Muscle layer of colon (tissue), 2 donors: ENCODE results near the gene VSIR.

Experiments used
- H3K27ac ChIP-seq: one replicate; pipeline ENCODE4 v1.7.0; 2013; ENCODE audit warnings: low read depth, mild to moderate bottlenecking, low read length, moderate library complexity
- H3K27me3 ChIP-seq, 2 donors: one replicate each; pipeline ENCODE4 v1.7.0; 2013; ENCODE audit warnings: low read length in 2 of 2, mild to moderate bottlenecking in 2 of 2; ENCODE audit not compliant: insufficient read depth in 2 of 2, control insufficient read depth in 1 of 2
- H3K36me3 ChIP-seq: one replicate; pipeline ENCODE4 v1.7.0; 2013; ENCODE audit warnings: mild to moderate bottlenecking, low read length; ENCODE audit not compliant: insufficient read depth
- H3K4me1 ChIP-seq: one replicate; pipeline ENCODE4 v1.7.0; 2013; ENCODE audit warnings: mild to moderate bottlenecking, low read length; ENCODE audit not compliant: insufficient read depth
- H3K4me3 ChIP-seq, 2 donors: one replicate each; pipeline ENCODE4 v1.7.0; 2013; ENCODE audit warnings: low read length in 2 of 2, low read depth in 1 of 2, mild to moderate bottlenecking in 1 of 2, moderate library complexity in 1 of 2
- H3K9ac ChIP-seq: one replicate; pipeline ENCODE4 v1.7.0; 2013; ENCODE audit warnings: low read length
- H3K9me3 ChIP-seq: one replicate; pipeline ENCODE4 v1.7.0; 2013; ENCODE audit warnings: mild to moderate bottlenecking, low read length
- donor health status: abdominal sarcoma.
- donor health status: Adenocarcinoma of cecum.

Gene VSIR

DNA sequence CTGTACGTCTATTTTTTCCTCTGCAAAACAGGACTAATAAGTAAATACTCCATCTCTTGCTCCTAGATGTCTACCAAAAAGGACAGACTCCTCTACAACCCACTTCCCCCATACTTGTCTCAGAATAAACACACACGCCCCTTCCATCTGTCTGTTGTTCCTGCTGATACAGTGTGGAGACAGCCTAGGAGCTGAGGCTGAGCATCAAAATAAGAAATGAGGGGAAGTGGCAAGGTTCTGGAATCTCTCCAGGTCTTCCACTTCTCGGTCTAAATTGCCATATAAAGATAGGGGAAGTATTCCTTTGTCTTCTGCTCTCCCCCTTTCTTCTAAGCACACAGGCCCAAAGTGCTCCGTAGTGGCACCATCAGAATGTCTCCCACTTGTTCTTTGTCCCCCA lies 30.8 kb upstream of the VSIR start:
- H3K4me3 ChIP-seq, result no peak overlapping the region
- H3K36me3 ChIP-seq, result no peaks in the 10 kb centered on the region
- H3K27ac ChIP-seq, result no peak overlapping the region
- no peaks in the 10 kb centered on the region for H3K4me1 ChIP-seq
- H3K27me3 ChIP-seq, result peaks cover 0 to 4% of the 10 kb centered on the region in 2 donors
- H3K9ac ChIP-seq, result no peak overlapping the region
- no peaks in the 10 kb centered on the region for H3K9me3 ChIP-seq

DNA sequence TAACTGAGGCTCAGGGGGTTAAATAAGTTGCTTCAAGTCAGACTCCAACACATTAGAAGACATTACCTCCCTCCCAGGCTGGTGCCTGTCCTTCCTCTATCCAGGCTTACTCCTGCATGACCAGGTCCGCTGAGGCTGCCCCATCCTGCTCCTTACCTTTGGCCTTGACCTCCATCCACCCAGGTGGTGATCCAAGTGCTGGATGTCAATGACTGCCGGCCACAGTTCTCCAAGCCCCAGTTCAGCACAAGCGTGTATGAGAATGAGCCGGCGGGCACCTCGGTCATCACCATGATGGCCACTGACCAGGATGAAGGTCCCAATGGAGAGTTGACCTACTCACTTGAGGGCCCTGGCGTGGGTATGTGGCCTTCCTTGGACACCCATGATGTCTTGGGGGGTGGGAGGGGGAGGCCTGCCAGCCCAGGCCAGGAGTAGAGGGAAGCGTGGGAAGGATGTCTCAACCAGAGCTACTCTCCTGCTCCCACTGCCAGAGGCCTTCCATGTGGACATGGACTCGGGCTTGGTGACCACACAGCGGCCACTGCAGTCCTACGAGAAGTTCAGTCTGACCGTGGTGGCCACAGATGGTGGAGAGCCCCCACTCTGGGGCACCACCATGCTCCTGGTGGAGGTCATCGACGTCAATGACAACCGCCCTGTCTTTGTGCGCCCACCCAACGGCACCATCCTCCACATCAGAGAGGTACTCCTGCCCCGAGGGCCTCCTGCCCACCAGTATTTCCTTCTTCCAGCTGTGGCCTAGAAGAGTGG lies 29.6 kb upstream of the VSIR start:
- no peaks in the 10 kb centered on the region for H3K9me3 ChIP-seq
- no peak overlapping the region for H3K9ac ChIP-seq
- no peaks in the 10 kb centered on the region for H3K4me1 ChIP-seq
- no peaks in the 10 kb centered on the region for H3K36me3 ChIP-seq
- peaks cover 0 to 4% of the 10 kb centered on the region in 2 donors for H3K27me3 ChIP-seq
- H3K27ac ChIP-seq, result no peak overlapping the region
- no peak overlapping the region for H3K4me3 ChIP-seq

- Histone ChIP-seq H3K9me3 (no peaks in the 10 kb centered on the region), H3K27me3 (peaks cover 0 to 3% of the 10 kb centered on the region in 2 donors), H3K27ac (no peak overlapping the region)
These were observed 28.9 kb upstream of the VSIR start for GRCh38 chr10:71802235-71802634.

DNA sequence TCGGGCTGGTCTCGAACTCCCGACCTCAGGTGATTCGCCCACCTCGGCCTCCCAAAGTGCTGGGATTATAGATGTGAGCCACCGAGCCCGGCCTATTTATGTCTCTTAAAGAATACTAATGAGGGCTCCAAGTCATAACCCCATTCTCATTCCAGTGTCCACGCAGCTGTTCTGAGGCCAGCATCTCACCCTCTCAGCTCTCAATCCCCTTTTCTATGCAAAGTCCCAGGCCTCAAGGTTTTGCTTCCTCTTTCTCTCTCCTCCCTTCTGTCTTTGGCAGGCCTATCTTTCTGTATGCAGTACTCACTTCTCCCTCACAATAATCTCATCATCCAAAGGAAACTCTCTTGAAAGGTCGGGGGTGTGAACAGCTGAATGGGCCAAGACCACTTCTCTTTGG lies 28.0 kb upstream of the VSIR start:
- Histone ChIP-seq H3K9ac (no peak overlapping the region), H3K27me3 (no peaks in the 10 kb centered on the region), H3K9me3 (no peaks in the 10 kb centered on the region), H3K4me1 (no peaks in the 10 kb centered on the region), H3K36me3 (no peaks in the 10 kb centered on the region), H3K4me3 (no peak overlapping the region), H3K27ac (no peak overlapping the region)

More at GRCh38 chr10:71802235-71802634, 28.9 kb upstream of the VSIR start:
- no peaks in the 10 kb centered on the region for H3K4me1 ChIP-seq
- H3K36me3 ChIP-seq, result no peaks in the 10 kb centered on the region
- no peak overlapping the region for H3K9ac ChIP-seq
- no peak overlapping the region for H3K4me3 ChIP-seq

- Histone ChIP-seq H3K36me3 (no peaks in the 10 kb centered on the region), H3K9ac (no peak overlapping the region), H3K27me3 (no peaks in the 10 kb centered on the region), H3K4me3 (no peak overlapping the region), H3K4me1 (no peaks in the 10 kb centered on the region), H3K27ac (no peak overlapping the region), H3K9me3 (no peaks in the 10 kb centered on the region)
These were observed 26.5 kb upstream of the VSIR start for GRCh38 chr10:71799608-71800453.

GRCh38 chr10:71799112-71799511 lies 25.8 kb upstream of the VSIR start:
- Histone ChIP-seq H3K4me3 (no peak overlapping the region), H3K27me3 (no peaks in the 10 kb centered on the region), H3K27ac (no peak overlapping the region), H3K36me3 (no peaks in the 10 kb centered on the region), H3K9ac (no peak overlapping the region), H3K9me3 (peaks cover 3% of the 10 kb centered on the region), H3K4me1 (no peaks in the 10 kb centered on the region)

GRCh38 chr10:71798308-71798624 lies 24.9 kb upstream of the VSIR start:
- Histone ChIP-seq H3K36me3 (no peaks in the 10 kb centered on the region), H3K4me1 (no peaks in the 10 kb centered on the region), H3K4me3 (no peak overlapping the region), H3K27ac (no peak overlapping the region), H3K27me3 (no peaks in the 10 kb centered on the region), H3K9me3 (peaks cover 3% of the 10 kb centered on the region), H3K9ac (no peak overlapping the region)

- H3K36me3 ChIP-seq, result no peaks in the 10 kb centered on the region
- peaks cover 3% of the 10 kb centered on the region for H3K9me3 ChIP-seq
- no peak overlapping the region for H3K27ac ChIP-seq
- H3K27me3 ChIP-seq, result no peaks in the 10 kb centered on the region
- no peak overlapping the region for H3K4me3 ChIP-seq
- no peaks in the 10 kb centered on the region for H3K4me1 ChIP-seq
- no peak overlapping the region for H3K9ac ChIP-seq
These were observed 24.4 kb upstream of the VSIR start for GRCh38 chr10:71797533-71798307.

DNA sequence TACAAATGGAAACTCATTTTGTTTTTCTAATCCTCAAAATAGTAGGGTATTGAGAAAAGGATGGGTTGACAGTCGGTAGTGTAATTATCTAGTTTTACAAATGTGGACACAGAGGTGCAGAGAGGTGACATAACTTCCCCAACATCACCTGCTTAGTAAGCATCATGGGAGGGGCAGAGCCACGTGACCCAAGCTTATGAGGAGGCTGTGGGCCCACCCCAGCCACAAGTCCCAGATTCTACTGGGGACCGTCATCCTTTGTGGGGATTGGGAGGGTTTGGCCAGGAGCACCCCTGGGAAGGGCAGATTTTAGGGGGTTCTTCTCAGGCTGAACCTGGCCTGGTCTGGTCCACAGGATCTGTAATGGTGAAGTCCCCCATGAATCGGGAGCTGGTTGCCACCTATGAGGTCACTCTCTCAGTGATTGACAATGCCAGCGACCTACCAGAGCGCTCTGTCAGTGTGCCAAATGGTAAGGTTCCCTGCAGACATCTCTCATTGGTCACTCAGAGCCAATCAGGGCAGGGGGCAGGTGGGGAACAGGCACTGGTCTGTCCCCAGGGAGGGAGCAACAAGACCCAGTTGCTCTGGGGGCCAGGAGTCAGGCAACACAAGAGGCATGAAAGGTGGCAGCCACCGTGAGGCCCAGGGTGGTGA lies 23.6 kb upstream of the VSIR start:
- Histone ChIP-seq H3K9me3 (peaks cover 3% of the 10 kb centered on the region), H3K27ac (no peak overlapping the region), H3K9ac (no peak overlapping the region), H3K4me3 (no peak overlapping the region), H3K4me1 (no peaks in the 10 kb centered on the region), H3K36me3 (no peaks in the 10 kb centered on the region), H3K27me3 (no peaks in the 10 kb centered on the region)

DNA sequence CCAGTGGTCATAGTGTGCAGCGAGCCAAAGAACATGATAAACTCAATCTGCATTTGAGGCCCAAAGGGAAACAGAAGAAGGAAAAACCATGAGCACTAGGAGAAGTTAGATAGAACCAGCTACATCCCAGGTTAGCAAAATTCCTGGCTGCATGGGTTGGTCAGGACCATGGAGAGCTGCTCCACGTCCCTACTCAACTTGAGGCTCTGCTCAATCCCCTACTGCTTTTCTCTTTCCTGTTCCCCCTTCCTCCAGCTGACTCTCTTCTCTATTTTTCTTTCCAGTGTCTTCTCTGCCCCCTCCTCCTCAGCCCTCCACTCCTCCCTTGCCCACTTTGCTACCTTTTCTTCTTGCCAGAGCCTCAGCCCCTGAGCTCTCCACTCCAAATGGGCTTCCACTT lies 21.9 kb upstream of the VSIR start:
- no peaks in the 10 kb centered on the region for H3K36me3 ChIP-seq
- no peaks in the 10 kb centered on the region for H3K4me1 ChIP-seq
- no peak overlapping the region for H3K9ac ChIP-seq
- H3K27ac ChIP-seq, result no peak overlapping the region
- H3K27me3 ChIP-seq, result no peaks in the 10 kb centered on the region
- no peak overlapping the region for H3K4me3 ChIP-seq
- H3K9me3 ChIP-seq, result peaks cover 3% of the 10 kb centered on the region
